Karpas-422 (cell line): Measurements from ENCODE around the gene CDX4. TPM values are rescaled to one million over a fixed set of nuclear protein-coding genes. Genes with fewer than 3 reads are reported as not detected.
"Not testable (repeated sequence)": the region's sequence is repeated elsewhere in the genome, so short reads cannot be mapped to it uniquely, and the experiment has no call there.

ENCODE experiments used
- DNase-seq: peaks from one replicate; pipeline ENCODE4 v3.0.0-alpha.2; 2015
- H2AFZ ChIP-seq: fragments of 200-600 bp; sonication (generic); 2 replicates; pipeline ENCODE4 v1.6.1; 2014; ENCODE audit warnings: antibody characterized with exemption, low read length, mixed read lengths
- H3K27ac ChIP-seq: fragments of 200-600 bp; sonication (generic); 2 replicates; pipeline ENCODE4 v1.5.1; 2014; ENCODE audit warnings: mild to moderate bottlenecking, low read length, moderate library complexity
- H3K27me3 ChIP-seq: fragments of 200-600 bp; sonication (generic); 2 replicates; pipeline ENCODE4 v1.6.1; 2014; ENCODE audit warnings: low read length, mixed read lengths
- H3K36me3 ChIP-seq: fragments of 200-600 bp; sonication (generic); 2 replicates; pipeline ENCODE4 v1.6.1; 2014; ENCODE audit warnings: low read length, mixed read lengths; ENCODE audit not compliant: insufficient read depth
- H3K4me1 ChIP-seq: fragments of 200-600 bp; sonication (generic); 2 replicates; pipeline ENCODE4 v1.6.1; 2014; ENCODE audit warnings: mild to moderate bottlenecking, low read length, mixed read lengths
- H3K4me2 ChIP-seq: fragments of 200-600 bp; sonication (generic); 2 replicates; pipeline ENCODE4 v1.6.1; 2014; ENCODE audit warnings: low read length, low read depth, mild to moderate bottlenecking; ENCODE audit not compliant: poor library complexity, severe bottlenecking
- H3K4me3 ChIP-seq: fragments of 200-600 bp; sonication (generic); 2 replicates; pipeline ENCODE4 v1.5.1; 2014; ENCODE audit warnings: mild to moderate bottlenecking, antibody characterized with exemption, low read length, mixed read lengths
- H3K79me2 ChIP-seq: fragments of 200-600 bp; sonication (generic); 2 replicates; pipeline ENCODE4 v1.6.1; 2014; ENCODE audit warnings: mild to moderate bottlenecking, low read length, mixed read lengths
- H3K9ac ChIP-seq: fragments of 200-600 bp; sonication (generic); 2 replicates; pipeline ENCODE4 v1.6.0; 2014; ENCODE audit warnings: low read length
- H3K9me2 ChIP-seq: fragments of 200-600 bp; sonication (generic), shearing (Covaris generic); replicated peaks from 2 replicates; pipeline ENCODE4 v1.6.0; 2014; ENCODE audit warnings: mild to moderate bottlenecking, low read length, moderate library complexity; ENCODE audit not compliant: insufficient read depth
- H3K9me3 ChIP-seq: fragments of 300-700, 200-600 bp; sonication (generic); 2 replicates; pipeline ENCODE4 v1.6.1; 2014; ENCODE audit warnings: low read length, mixed read lengths
- H4K20me1 ChIP-seq: fragments of 200-600 bp; sonication (generic); 2 replicates; pipeline ENCODE4 v1.6.1; 2014; ENCODE audit warnings: mild to moderate bottlenecking, antibody characterized with exemption, low read length, low read depth; ENCODE audit not compliant: insufficient read depth
- small RNA-seq: library from RNA; depleted of rRNA; stranded (forward); fragments of <200 nt; gene quantifications from one replicate; pipeline ENCODE3, GENCODE V24; 2014
- total RNA-seq: library from RNA; depleted of rRNA; stranded (reverse); fragments of >200 nt; shearing (Covaris generic); gene quantifications from 2 replicates; pipeline ENCODE4 v1.2.3, GENCODE V29; 2014; ENCODE audit warnings: low replicate concordance; rRNA removed

The CDX4 gene
- total RNA-seq, 1 experiment from 2014 or later = not detected

DNA sequence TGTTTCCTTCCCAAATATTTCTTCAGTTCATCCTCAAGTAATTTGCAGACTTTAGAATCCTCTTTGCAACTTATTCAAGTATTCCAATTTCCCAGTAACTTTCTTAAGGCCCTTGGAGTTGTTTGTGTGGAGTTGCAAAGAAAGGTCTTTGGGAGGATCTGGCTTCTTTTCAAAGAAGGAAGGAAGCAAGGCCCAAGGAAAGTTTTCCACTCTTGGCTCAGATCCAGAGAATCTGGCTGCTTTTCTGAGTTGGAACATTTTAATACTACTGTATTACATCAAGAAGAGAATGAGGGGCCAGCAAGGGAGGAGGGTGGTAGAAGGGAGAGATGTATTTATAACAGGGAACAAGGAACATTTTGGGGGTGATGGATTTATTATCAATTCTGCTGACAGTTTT lies 10.5 kb downstream of the CDX4 start:
- H2AFZ ChIP-seq = no peak overlapping the region
- H3K9ac ChIP-seq = no peak overlapping the region
- no peaks in the 10 kb centered on the region for H3K79me2 ChIP-seq
- H3K36me3 ChIP-seq = no peaks in the 10 kb centered on the region
- no peak overlapping the region for H3K4me2 ChIP-seq
- no peaks in the 10 kb centered on the region for H3K9me2 ChIP-seq
- no peak overlapping the region for H3K4me3 ChIP-seq
- no peak for DNase-seq
- H3K27ac ChIP-seq = no peak overlapping the region
- H3K27me3 ChIP-seq = no peaks in the 10 kb centered on the region
- H3K9me3 ChIP-seq = no peaks in the 10 kb centered on the region
- no peaks in the 10 kb centered on the region for H4K20me1 ChIP-seq
- no peaks in the 10 kb centered on the region for H3K4me1 ChIP-seq

DNA sequence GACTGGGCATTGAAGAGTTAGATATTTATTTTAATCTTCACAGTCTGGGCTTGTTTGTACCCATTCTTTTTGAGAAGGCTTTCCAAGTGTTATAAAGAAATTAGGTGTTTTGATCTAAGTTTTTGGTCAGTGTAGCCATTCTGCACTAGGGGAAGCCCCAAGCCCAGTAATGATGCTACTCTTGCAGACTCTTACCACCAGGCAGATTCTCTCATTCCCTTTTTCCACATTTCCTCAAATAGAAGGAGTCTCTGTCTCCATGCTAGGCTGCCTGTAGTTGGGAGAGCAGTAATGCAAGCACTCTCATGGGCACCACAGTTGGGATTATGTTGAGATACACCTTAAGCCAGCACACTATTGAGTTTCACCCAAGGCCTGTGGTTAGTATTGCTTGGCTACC lies 21.5 kb downstream of the CDX4 start:
- DNase-seq = no peak
- Histone ChIP-seq H4K20me1 (no peaks in the 10 kb centered on the region), H3K36me3 (no peaks in the 10 kb centered on the region), H3K4me3 (no peak overlapping the region), H3K9ac (no peak overlapping the region), H3K9me3 (no peaks in the 10 kb centered on the region), H2AFZ (no peak overlapping the region), H3K4me2 (no peak overlapping the region), H3K4me1 (no peaks in the 10 kb centered on the region), H3K9me2 (no peaks in the 10 kb centered on the region), H3K27ac (no peak overlapping the region), H3K27me3 (no peaks in the 10 kb centered on the region), H3K79me2 (no peaks in the 10 kb centered on the region)

DNA sequence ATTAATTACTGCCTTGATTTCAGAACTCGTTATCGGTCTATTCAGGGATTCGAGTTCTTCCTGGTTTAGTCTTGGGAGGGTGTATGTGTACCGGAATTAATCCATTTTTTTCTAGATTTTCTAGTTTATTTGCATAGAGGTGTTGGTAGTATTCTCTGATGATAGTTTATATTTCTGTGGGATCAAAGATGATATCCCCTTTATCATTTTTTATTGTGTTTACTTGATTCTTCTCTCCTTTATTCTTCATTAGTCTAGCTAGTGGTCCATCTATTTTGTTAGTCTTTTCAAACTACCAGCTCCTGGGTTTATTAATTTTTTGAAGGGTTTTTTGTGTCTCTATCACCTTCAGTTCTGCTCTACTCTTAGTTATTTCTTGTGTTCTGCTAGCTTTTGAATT lies 32.1 kb downstream of the CDX4 start:
- no peak for DNase-seq
- Histone ChIP-seq H3K27ac (no peak overlapping the region), H3K4me1 (no peaks in the 10 kb centered on the region), H3K79me2 (no peaks in the 10 kb centered on the region), H3K4me2 (no peak overlapping the region), H3K4me3 (no peak overlapping the region), H3K9me3 (no peaks in the 10 kb centered on the region), H3K36me3 (no peaks in the 10 kb centered on the region), H4K20me1 (no peaks in the 10 kb centered on the region), H3K27me3 (no peaks in the 10 kb centered on the region), H3K9me2 (no peaks in the 10 kb centered on the region), H2AFZ (no peak overlapping the region), H3K9ac (no peak overlapping the region)

DNA sequence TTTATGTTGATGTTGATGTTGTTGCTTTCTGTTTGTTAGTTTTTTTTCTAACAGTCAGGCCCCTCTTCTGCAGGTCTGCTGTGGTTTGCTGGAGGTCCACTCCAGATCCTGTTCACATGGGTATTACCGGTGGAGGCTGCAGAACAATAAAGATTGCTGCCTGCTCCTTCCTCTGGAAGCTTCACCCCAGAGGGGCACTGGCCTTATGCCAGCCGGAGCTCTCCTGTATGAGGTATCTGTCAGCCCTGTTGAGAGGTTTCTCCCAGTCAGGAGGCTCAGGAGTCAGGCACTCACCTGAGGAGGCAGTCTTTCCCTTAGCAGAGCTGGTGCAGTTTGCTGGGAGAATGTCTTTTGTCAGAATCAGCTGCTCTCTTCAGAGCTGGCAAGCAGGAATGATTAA lies 34.7 kb downstream of the CDX4 start:
- Histone ChIP-seq H3K4me3 (no peak overlapping the region), H3K4me2 (no peak overlapping the region), H3K27me3 (no peaks in the 10 kb centered on the region), H3K79me2 (no peaks in the 10 kb centered on the region), H3K9ac (no peak overlapping the region), H3K9me2 (no peaks in the 10 kb centered on the region), H3K36me3 (no peaks in the 10 kb centered on the region), H3K4me1 (no peaks in the 10 kb centered on the region), H3K9me3 (no peaks in the 10 kb centered on the region), H2AFZ (no peak overlapping the region), H4K20me1 (no peaks in the 10 kb centered on the region), H3K27ac (no peak overlapping the region)
- no peak for DNase-seq

DNA sequence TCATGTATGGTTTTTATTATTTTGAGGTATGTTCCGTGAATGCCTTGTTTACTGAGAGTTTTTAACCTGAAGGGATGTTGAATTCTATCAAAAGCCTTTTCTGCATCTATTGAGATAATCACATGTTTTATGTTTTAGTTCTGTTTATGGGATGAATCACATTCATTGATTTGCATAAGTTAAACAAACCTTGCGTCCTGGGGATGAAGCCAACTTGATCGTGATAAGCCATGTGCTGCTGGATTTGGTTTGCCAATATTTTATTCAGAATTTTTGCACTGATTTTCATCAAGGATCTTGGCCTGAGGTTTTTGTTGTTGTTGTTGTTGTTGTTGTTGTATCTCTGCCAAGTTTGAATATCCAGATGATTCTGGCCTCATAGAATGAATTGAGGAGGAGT lies 43.8 kb downstream of the CDX4 start:
- Histone ChIP-seq H3K36me3 (no peaks in the 10 kb centered on the region), H3K4me3 (no peak overlapping the region), H3K4me2 (no peak overlapping the region), H3K79me2 (no peaks in the 10 kb centered on the region), H3K27me3 (no peaks in the 10 kb centered on the region), H4K20me1 (no peaks in the 10 kb centered on the region), H3K27ac (no peak overlapping the region), H3K9me2 (no peaks in the 10 kb centered on the region), H3K9ac (no peak overlapping the region), H3K4me1 (no peaks in the 10 kb centered on the region), H2AFZ (no peak overlapping the region), H3K9me3 (no peaks in the 10 kb centered on the region)
- no peak for DNase-seq

DNA sequence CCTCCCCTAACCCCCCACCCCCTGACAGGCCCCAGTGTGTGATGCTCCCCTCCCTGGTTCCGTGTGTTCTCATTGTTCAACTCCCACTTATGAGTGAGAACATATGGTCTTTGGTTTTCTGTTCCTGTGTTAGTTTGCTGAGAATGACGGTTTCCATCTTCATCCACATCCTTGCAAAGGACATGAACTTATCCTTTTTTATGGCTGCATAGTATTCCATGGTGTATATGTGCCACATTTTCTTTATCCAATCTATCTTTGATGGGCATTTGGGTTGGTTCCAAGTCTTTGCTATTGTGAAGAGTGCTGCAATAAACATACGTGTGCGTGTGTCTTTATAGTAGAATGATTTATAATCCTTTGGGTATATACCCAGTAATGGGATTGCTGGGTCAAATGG lies 45.3 kb downstream of the CDX4 start:
- not testable (repeated sequence) for H3K9me2 ChIP-seq, H3K36me3 ChIP-seq, H3K4me3 ChIP-seq, H3K9ac ChIP-seq, H3K9me3 ChIP-seq, H2AFZ ChIP-seq, H4K20me1 ChIP-seq, H3K4me1 ChIP-seq, H3K4me2 ChIP-seq, DNase-seq, H3K79me2 ChIP-seq, H3K27me3 ChIP-seq, H3K27ac ChIP-seq

Small RNAs within 50 kb of the gene (small RNA-seq; reads per million reads assigned to genes)
- gene MORF4L1P6 (not detected), gene RNU6-1044P (not detected)

Other genes starting within 250 kb of the CDX4 start
- gene NAP1L2, start 232.2 kb upstream of the CDX4 start, total RNA-seq = not detected in 2 replicates
- gene CHIC1, start 116.1 kb downstream of the CDX4 start, total RNA-seq = 10.0 and 23.7 TPM in 2 replicates